Nephron progenitor cell (in vitro differentiated cells): ENCODE measurements around the gene HES4.
A peak's percentile ranks its signal among the peaks of the same experiment; 100 is the strongest.
"Not testable (repeated sequence)": the region's sequence is repeated elsewhere in the genome, so short reads cannot be mapped to it uniquely, and the experiment has no call there.

ENCODE experiments used
- DNase-seq: peaks from one replicate; pipeline ENCODE4 v3.0.0; 2021
- H3K27ac Mint-ChIP-seq: 2 replicates; pipeline ENCODE4 v1.8.0; 2021; ENCODE audit warnings: mild to moderate bottlenecking, moderate library complexity, mixed read lengths
- H3K27me3 Mint-ChIP-seq: 2 replicates; pipeline ENCODE4 v1.8.0; 2021; ENCODE audit warnings: mild to moderate bottlenecking, low read depth, mixed read lengths; ENCODE audit not compliant: poor library complexity
- H3K36me3 Mint-ChIP-seq: 2 replicates; pipeline ENCODE4 v1.8.0; 2021; ENCODE audit warnings: low read depth, mixed read lengths
- H3K4me1 Mint-ChIP-seq: 2 replicates; pipeline ENCODE4 v1.8.0; 2021; ENCODE audit warnings: mixed read lengths
- H3K4me3 Mint-ChIP-seq: 2 replicates; pipeline ENCODE4 v1.8.0; 2021; ENCODE audit warnings: mild to moderate bottlenecking, moderate library complexity, mixed read lengths
- H3K9me3 Mint-ChIP-seq: 2 replicates; pipeline ENCODE4 v1.8.0; 2021; ENCODE audit warnings: mild to moderate bottlenecking, moderate library complexity, mixed read lengths
- TF ChIP-seq, protein P1 (sequence below): fragments of 200-600 bp; sonication (generic); IDR thresholded peaks from 2 replicates; pipeline ENCODE4 v1.5.0; 2021; ENCODE audit warnings: antibody characterized with exemption

Gene HES4

DNA sequence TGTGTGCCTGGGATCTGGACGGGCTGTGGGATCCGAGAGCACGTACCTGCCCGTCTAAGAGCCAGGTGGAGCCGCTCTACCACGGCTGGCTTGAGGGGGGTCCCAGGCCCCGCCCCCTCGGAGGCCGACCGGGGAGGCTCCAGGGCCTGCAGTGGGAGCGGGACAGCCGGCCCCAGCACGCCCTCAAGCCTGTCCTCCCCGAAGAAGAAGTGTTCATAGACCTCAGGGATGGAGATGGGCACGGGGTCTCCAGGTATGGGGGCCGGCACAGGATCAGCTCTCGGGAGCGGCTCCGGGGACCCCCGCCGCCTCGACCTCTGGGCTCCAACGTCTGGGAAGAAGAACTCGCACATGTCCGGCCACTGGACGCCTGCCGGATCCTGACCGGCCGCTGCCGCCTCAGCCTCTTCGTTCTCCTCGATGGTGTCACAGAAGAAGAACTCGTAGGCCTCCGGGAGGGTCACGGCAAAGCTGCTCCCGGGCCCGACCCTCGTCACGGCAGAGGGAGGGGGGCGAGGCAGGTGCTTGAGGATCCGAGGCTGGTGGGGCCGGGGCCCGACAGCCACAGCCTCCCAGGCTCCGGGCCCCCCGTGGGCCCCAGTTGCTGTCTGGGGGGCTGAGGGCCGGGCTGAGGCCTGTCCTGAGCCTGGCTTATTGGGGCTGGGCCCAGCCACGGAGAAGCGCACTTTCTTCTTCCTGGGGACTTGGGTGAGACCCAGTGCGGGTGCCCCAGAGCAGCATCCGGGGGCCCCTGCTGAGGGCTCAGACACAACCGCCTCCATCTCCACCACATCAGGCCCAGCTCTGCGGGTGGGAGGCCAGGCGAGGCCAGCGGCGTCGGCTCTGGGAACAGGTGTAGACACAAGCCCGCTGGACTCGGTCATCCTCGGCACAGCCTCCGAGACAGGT lies 20.8 kb downstream of the HES4 start:
- H3K4me1 Mint-ChIP-seq = peaks cover 18% of the 10 kb centered on the region
- H3K27ac Mint-ChIP-seq = no peak overlapping the region
- H3K36me3 Mint-ChIP-seq = peaks cover 4% of the 10 kb centered on the region
- H3K27me3 Mint-ChIP-seq = peaks cover 52% of the 10 kb centered on the region
- no peak overlapping the region for H3K4me3 Mint-ChIP-seq
- H3K9me3 Mint-ChIP-seq = peaks cover 6% of the 10 kb centered on the region
- TF ChIP-seq, protein P1, sequence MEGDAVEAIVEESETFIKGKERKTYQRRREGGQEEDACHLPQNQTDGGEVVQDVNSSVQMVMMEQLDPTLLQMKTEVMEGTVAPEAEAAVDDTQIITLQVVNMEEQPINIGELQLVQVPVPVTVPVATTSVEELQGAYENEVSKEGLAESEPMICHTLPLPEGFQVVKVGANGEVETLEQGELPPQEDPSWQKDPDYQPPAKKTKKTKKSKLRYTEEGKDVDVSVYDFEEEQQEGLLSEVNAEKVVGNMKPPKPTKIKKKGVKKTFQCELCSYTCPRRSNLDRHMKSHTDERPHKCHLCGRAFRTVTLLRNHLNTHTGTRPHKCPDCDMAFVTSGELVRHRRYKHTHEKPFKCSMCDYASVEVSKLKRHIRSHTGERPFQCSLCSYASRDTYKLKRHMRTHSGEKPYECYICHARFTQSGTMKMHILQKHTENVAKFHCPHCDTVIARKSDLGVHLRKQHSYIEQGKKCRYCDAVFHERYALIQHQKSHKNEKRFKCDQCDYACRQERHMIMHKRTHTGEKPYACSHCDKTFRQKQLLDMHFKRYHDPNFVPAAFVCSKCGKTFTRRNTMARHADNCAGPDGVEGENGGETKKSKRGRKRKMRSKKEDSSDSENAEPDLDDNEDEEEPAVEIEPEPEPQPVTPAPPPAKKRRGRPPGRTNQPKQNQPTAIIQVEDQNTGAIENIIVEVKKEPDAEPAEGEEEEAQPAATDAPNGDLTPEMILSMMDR = no peak
- DNase-seq = no peak

DNA sequence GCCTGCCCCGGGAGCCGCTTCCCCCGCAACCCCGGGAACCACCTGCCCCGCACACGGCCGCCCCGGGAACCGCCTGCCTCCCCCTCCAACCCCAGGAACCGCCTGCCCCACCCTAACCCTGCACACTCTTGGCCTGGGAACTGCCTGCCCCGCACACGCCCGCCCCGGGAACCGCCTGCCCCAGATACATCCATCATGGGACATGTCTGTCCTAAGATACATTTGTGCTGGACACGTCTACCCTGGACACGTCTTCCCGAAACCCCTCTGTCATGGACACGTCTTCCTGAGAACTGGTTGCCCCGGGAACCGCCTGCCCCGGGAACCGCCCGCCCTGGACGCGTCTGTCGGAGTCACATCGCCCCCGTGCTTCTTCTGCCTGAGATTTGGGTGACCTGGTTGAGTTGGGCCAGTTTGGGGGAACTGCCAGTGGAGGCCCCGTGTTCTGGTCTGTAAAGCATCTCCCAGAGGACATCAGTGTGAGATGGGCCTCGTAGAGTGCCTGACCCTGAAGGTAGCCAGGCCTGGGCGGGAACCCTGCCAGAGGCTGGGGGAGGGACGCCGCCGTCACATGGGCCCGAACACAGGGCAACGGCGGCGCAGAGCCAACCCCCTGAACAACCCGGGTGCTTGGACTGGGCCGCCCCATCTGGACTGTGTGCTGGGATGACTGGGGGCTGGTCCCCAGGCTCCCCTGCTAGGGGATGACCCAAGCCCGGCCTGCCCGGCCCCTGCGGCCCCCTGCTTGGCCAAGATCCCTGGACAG lies 21.6 kb downstream of the HES4 start:
- TF ChIP-seq, protein P1 = no peak
- H3K36me3 Mint-ChIP-seq = peaks cover 4% of the 10 kb centered on the region
- no peak for DNase-seq
- H3K9me3 Mint-ChIP-seq = peaks cover 6% of the 10 kb centered on the region
- peaks cover 49% of the 10 kb centered on the region for H3K27me3 Mint-ChIP-seq
- H3K4me1 Mint-ChIP-seq = peaks cover 18% of the 10 kb centered on the region
- peak overlapping the region; percentile 54 for H3K27ac Mint-ChIP-seq
- no peak overlapping the region for H3K4me3 Mint-ChIP-seq

DNA sequence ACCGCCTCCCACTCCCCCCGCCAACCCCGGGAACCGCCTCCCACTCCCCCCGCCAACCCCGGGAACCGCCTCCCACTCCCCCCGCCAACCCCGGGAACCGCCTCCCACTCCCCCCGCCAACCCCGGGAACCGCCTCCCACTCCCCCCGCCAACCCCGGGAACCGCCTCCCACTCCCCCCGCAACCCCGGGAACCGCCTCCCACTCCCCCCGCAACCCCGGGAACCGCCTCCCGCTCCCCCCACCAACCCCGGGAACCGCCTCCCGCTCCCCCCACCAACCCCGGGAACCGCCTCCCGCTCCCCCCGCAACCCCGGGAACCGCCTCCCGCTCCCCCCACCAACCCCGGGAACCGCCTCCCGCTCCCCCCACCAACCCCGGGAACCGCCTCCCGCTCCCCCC lies 23.1 kb downstream of the HES4 start:
- Mint-ChIP-seq H3K27me3 (peaks cover 50% of the 10 kb centered on the region), H3K4me1 (peaks cover 12% of the 10 kb centered on the region)
- not testable (repeated sequence) for H3K27ac Mint-ChIP-seq, H3K36me3 Mint-ChIP-seq, H3K4me3 Mint-ChIP-seq, H3K9me3 Mint-ChIP-seq
- peak; percentile 41 for DNase-seq

DNA sequence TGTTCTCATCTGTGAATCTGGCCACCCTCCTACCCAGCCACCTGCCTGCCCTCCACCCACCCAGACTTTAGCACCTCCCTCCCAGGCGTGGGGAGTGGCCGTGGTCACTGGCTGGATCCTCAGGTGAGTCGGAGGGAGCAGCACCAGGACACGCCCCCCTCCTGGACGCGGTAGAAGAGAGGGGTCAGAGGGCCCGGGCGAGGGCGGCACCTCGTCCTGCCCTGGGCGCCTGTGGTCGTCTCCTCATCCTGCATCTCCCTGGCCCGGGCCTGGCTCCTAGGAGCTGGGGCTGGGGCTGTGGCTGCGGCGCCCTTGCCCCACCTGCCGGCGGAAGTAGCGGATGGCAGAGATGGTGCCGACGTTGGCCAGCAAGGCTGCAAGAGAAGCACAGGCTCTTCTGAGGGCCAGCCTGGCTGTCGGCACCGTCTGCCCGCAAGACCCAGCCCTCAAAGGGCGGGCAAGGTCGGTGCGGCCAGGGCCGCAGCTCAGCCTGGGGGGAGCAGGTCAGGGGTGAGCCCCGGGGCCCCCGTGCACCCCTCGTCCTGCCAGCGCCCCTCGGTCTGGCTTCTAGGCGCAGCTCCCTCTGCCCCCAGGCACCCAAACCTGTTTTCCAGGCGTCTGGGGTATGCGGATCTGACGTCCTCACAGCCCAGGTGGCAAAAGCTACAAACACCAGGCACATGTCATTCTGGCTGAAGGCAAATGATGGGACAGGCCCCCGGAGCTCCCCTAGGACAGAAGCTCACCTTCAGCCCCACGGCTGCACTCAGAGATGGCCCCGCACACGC lies 23.8 kb downstream of the HES4 start:
- peak; percentile 80 for DNase-seq
- H3K4me3 Mint-ChIP-seq = no peak overlapping the region
- H3K27ac Mint-ChIP-seq = no peak overlapping the region
- peaks cover 12% of the 10 kb centered on the region for H3K4me1 Mint-ChIP-seq
- H3K27me3 Mint-ChIP-seq = peaks cover 54% of the 10 kb centered on the region
- H3K36me3 Mint-ChIP-seq = peaks cover 4% of the 10 kb centered on the region
- TF ChIP-seq, protein P1 = peak; percentile 55
- peaks cover 6% of the 10 kb centered on the region for H3K9me3 Mint-ChIP-seq

DNA sequence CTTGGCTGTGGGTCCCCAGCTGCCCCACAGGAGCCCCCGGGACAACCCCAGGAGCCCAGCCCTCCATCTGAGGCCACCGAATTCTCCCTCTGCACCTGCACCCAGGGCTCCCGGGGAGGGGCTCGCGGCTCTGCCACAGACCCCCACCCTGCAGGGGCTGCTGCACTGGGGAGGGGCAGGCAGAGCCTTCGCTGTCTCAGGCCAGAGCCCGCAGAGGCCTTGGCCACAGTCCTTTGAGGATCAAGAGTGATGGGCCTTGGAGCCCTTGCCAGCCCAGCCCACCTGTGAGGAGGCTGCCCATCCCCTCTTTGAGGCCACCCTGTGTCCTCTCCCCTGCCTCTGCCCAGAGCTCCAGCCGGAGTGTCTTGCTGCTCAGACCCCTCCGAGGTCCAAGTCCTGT lies 24.5 kb downstream of the HES4 start:
- peaks cover 4% of the 10 kb centered on the region for H3K36me3 Mint-ChIP-seq
- H3K4me1 Mint-ChIP-seq = peaks cover 12% of the 10 kb centered on the region
- TF ChIP-seq, protein P1 = no peak
- DNase-seq = no peak
- peaks cover 56% of the 10 kb centered on the region for H3K27me3 Mint-ChIP-seq
- peaks cover 6% of the 10 kb centered on the region for H3K9me3 Mint-ChIP-seq
- H3K27ac Mint-ChIP-seq = no peak overlapping the region
- H3K4me3 Mint-ChIP-seq = no peak overlapping the region
